GM19438 (cell line): ENCODE measurements around the gene NRP1.

Source experiments
- ATAC-seq: cut with Tn5 transposase; IDR thresholded peaks from one replicate; pipeline ENCODE4 v1.9.1; 2021; ENCODE audit warnings: low read depth; ENCODE audit not compliant: unreplicated experiment

NRP1 gene

DNA sequence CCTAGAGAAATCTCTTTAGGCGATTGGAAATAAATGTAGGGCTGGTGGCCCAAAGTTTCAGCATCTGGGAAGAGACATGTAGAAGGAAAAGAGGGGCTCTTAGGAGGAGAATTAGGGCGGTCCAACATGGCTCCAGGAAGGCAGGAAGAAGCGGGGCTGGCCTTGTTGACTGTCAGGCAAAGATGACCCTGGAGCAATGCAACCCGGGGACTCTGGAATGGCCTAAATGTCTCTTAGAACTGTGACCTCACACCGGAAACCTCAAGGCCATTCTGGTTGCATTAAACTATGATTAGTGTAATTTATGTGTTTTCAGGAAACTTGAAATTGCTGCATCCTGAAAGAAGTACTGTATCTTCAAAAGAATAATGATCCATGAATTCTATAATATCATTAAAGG, 66.8 kb downstream of the NRP1 start:
- ATAC-seq, result no peak

- no peak for ATAC-seq
Observed at GRCh38 chr10:33265621-33266020, 68.8 kb downstream of the NRP1 start.

GRCh38 chr10:33263453-33263852, 71.0 kb downstream of the NRP1 start:
- ATAC-seq, result no peak

GRCh38 chr10:33262871-33263270, 71.6 kb downstream of the NRP1 start:
- ATAC-seq, result no peak

- ATAC-seq, result no peak
Observed at GRCh38 chr10:33260403-33261149, 73.9 kb downstream of the NRP1 start.

DNA sequence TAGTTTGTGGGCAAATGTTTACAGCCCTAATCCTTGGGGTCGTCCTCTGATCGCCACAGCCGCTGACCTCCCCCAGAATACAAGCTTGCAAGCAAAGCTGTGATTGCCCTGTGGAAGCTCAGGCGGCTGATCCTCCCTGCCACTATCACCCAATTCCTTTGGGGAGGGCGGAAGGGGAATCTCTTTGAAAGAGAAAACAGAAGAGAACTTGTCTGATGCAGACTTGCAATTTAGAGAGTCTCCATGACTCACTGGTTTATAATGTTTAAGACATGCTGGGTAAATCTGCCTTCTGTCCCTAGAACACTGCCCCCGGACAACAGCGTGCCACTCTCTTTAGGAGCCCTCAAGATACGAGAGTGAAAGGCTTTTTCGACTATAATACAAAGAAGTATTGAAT, 75.5 kb downstream of the NRP1 start:
- ATAC-seq, result no peak

DNA sequence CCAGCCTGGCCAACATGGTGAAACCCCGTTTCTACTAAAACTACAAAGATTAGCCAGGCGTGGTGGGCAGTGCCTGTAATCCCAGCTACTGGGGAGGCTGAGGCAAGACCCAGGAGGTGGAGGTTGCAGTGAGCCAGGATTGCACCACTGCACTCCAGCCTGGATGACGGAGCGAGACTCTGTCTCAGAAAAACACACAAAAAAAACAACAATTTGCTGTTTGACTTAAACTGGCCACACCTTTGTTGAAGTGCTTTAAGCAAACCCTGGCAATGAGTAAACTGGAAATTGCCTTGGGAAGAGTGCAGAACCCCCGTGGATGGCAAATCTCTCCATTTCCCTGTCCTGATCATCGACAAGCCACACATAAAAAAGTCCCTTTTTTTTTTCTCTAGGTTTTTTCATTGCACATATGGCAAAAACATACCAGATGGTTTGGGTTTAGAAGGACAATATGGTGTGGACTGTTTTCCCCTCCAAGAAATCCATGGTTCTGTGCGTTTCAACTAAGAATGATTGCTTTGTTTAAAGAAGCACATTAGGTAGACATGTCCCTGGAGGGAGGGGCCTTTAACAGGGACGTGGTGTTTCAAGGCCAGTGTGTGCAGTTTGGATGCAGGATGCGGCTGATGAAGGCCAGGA, 76.9 kb downstream of the NRP1 start:
- ATAC-seq, result no peak

DNA sequence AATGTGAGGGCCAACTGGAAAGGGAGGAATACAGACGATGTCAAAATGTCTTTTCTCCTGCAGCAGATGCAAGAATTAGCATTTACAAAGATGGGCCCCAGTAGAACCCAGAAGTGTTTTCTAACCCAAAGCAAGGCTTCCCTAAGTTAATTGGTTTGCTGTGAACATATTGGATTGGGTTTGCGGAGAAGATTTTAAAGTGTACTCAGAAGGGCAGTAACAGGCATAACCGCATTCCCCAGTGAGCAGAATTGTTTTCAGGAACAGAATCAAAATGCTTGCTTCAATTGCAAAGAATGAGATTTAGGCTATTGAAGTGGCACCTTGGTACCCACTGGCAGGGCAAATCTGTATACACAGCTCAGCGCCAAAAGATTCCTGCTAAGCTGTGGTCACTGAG, 78.0 kb downstream of the NRP1 start:
- no peak for ATAC-seq

DNA sequence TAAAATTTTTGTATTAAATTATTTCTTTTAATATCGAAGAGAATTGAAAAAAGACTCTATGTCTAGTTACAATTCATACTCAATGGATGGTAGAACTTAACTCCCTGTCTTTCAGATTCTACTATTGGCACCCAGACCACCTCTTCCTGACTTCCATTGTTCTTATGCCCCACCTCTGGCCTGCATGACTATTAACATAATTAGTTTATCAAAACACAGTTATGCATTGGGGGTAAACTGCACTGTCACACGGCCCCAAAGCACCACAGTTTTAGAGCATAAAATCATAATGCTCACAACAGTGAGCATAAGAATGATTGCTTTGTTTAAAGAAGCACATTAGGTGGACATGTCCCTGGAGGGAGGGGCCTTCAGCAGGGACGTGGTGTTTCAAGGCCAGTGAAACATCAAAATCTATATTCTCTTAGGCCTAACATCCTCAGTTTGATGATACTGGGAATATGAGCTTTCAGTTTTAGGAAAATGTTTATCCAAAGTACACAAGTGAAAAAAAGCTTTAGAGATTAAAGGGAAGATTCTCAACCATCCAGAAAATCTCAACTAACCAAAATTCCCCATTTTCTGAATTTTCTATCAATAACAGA, 79.8 kb downstream of the NRP1 start:
- ATAC-seq, result no peak

DNA sequence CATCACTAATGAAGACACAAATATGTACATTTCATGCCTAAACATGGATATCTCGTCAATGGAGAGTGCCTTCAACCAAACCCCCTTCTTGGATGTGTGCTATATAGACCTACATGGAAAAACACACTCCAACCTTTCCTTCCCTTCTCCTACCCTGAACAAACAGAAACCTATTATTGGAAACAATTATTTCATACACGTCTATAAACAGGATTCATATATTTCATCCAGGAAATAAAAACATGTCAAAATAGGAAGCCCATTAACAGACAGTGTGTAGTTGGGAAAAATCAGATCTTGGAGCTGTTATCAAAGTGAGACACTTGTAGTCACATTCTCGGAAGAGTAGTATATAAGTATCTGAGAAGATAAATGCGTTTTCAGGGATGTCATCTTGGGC, 81.1 kb downstream of the NRP1 start:
- no peak for ATAC-seq

DNA sequence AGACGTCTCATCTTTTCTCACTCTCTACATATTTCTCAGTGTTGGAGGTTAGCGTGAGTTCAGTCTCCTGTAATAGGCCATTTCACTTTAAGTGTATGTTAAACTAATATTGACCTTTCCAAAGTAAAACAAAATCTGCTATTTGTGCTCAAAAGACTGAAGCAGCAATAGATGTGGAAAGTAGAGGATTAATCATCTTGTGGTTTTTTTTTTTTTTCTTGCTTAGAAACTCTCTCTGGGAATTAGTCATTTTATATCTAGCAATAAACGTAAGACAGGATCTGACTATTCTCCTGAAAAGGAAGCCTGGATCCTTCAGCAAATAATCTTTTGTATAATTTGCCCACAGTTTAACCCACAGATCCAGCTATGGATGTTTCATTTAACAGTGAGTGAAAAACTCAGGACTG, 81.7 kb downstream of the NRP1 start:
- no peak for ATAC-seq

GRCh38 chr10:33252324-33252723, 82.1 kb downstream of the NRP1 start:
- no peak for ATAC-seq

DNA sequence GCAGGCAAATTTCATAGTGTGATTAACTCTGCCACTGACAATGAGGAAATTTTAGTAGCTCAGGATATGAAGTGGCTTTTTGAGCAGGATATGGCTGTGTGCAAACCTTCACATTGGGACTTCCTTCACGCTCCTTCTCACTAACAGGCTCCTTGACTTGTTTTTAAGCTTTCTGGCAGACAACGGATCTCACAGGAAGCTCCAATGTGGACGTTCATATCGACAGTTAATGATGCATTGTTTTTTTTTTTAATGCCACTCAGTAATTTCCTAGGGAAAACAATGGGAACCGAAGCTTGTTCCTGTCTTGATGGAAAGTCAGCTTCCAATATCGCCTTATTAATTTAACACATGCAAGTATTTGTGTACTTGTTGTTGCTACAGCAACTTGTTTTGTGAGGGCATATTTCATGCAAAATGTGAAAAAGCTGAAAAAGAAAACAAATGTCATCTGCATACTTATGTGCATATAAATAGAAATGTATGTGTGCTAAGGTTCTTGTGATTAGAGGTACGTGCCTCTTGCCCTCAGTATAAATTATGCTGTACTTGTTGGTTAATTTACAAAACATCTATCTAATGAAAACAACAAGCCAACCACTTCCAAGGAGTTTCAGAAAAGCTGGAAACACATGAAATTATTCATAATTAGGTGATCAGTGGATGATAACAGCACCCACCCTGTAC, 84.7 kb downstream of the NRP1 start:
- ATAC-seq, result no peak

DNA sequence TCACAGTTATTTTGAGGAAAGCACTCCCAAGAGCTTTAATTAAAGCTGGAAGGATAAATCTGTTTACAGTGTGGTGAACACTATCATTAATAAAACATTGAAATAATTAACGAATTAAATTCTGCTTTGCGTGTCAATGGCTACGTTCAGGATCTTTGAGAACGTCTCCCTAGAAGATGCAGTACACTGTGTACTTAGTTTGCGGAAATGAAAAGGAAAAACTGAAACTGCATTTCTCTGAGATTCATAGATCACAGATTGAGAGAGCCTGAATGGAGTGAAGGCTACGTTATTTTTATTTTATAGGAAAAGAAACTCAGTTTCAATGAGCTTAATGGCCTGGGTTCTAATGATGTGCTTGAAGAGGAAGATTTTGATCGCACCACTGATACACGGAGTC, 85.3 kb downstream of the NRP1 start:
- no peak for ATAC-seq

DNA sequence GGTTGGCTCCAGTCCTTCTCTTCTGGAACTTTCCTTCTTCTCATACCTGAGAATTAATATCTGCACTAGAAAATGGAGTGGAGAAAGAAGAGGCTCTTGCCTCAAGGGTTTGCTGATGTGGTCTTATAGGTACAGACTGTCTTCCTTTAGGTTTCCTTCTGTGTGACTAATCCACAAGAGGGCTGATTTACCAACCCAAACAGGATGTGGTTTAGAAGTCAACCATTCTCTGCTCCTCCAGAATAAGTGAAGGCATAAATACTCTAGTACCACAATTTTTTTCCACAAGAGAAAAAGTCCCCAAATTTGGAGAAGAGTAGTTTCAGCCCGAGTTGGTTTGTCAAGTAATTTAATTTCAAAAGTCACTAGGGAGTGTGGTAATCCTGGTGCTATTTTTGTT, 85.8 kb downstream of the NRP1 start:
- ATAC-seq, result peak; percentile 74

DNA sequence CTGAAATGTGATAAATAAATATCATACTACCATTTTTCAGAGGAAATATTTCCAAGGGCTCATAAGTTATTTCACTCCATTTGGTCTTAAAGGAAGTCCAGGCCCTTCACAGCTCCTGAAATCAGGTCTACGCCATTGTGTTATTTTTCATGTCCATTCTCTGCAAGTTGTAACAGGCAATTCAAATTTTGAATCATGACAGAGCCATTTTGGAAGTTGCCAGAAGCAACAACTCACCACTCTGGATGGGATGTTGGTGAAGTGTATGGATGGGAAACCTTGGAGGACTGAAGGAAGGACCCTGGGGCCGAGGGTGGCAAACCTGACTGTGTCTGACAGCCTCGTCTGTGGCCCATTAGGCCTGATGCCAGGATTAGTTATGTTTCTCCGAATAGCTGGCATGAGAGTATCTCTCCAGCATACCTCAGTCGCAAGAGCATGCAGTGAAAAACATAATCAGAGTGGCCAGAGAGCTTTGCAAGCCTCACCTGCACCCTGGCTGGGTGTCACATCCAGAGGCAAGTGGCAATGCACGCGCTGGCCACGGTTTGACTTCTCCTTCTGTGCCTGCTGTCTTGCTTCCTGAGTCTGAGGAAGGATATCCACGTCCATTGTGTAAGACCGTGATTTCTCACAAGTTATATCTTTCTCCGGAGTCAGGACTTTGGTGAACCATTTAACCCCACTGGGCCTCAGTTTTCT, 87.1 kb downstream of the NRP1 start:
- ATAC-seq, result no peak

DNA sequence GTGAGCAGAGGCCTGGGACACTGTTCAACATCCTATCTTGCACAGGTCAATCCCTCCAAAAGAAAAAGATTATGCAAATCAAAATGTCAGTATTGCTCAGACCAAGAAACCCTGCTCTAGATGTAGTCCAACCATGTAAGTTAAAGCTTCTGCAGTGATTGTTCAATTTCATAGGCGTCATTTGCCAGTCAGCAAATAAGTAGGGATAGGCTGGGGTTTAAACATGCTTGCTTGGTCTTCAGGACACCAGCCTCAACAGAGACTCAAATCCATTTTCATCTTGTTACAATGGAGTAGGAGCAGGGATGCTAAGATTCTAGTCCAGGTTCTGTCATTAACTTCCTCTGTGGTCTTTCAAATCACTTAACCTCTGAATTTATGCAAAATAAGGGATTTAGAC, 89.1 kb downstream of the NRP1 start:
- ATAC-seq, result no peak

DNA sequence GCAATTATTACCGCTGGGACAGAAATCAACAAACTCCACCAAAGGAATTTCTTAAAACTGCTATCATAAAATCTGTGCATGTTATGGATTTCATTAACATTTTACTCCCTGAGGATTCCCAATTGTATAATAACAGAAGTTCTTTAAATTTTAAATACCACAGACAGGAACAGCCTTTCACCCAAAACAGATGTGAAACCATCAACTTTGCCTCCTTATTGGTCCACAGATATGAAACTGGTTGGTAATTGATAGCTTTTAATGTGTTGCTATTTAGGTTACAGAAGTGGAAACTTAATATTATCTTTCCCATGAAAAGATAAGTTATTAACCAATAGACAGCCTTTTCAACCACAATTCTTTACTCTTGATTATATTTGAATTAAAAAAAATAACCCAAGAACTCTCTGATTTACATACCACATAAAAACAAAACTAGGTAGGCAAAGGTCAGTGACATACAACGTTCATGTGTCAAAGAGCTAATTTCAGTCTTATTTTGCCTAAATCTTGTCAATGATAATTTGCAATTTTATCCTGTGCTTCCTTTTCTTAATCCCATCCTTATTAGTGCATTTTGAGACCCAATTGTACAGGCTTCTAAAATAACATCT, 90.0 kb downstream of the NRP1 start:
- ATAC-seq, result no peak

GRCh38 chr10:33243703-33244102, 90.8 kb downstream of the NRP1 start:
- no peak for ATAC-seq

- ATAC-seq, result no peak
Observed at GRCh38 chr10:33242931-33243330, 91.5 kb downstream of the NRP1 start.
